Kidney (tissue), 22 donors: ENCODE results near the gene BCKDHB. TPM values are rescaled to one million over a fixed set of nuclear protein-coding genes. Genes with fewer than 3 reads are reported as not detected.
A peak's percentile ranks its signal among the peaks of the same experiment; 100 is the strongest.
"Not testable (repeated sequence)": the region's sequence is repeated elsewhere in the genome, so short reads cannot be mapped to it uniquely, and the experiment has no call there.

ENCODE experiments used
- DNase-seq, 5 donors: peaks; one replicate each; pipeline ENCODE4 v3.0.0-alpha.2; 2013 to 2020
- FAIRE-seq: peaks from 2 replicates; lab custom pipeline; 2012; peaks lifted over from hg19 to GRCh38; lab: Jason Lieb, UNC
- H3K27ac ChIP-seq, 2 donors: one replicate each; pipeline ENCODE4 v1.7.0; 2013; ENCODE audit warnings: low read depth in 2 of 2, low read length in 2 of 2, inconsistent platforms in 1 of 2
- H3K27me3 ChIP-seq: one replicate; pipeline ENCODE4 v1.7.1; 2013; ENCODE audit warnings: low read length, inconsistent platforms; ENCODE audit not compliant: control insufficient read depth, insufficient read depth
- H3K36me3 ChIP-seq, 3 donors: one replicate each; pipeline versions ENCODE4 v1.7.0 to v1.7.1; 2013; ENCODE audit warnings: low read length in 3 of 3, control low read depth in 1 of 3, inconsistent platforms in 1 of 3; ENCODE audit not compliant: insufficient read depth in 3 of 3, control insufficient read depth in 2 of 3
- H3K4me1 ChIP-seq, 3 donors: one replicate each; pipeline versions ENCODE4 v1.7.0 to v1.7.1; 2013; ENCODE audit warnings: low read length in 3 of 3, inconsistent platforms in 1 of 3, low read depth in 1 of 3; ENCODE audit not compliant: control insufficient read depth in 2 of 3, insufficient read depth in 2 of 3
- H3K4me3 ChIP-seq, 3 donors: one replicate each; pipeline versions ENCODE4 v1.7.0 to v1.8.1; 2013; ENCODE audit warnings: low read length in 3 of 3, control low read depth in 1 of 3, inconsistent platforms in 1 of 3
- H3K9ac ChIP-seq, 3 donors: one replicate each; pipeline versions ENCODE4 v1.7.0 to v1.7.1; 2013; ENCODE audit warnings: low read length in 3 of 3, control low read depth in 1 of 3, inconsistent platforms in 1 of 3
- H3K9me3 ChIP-seq, 3 donors: one replicate each; pipeline versions ENCODE4 v1.7.0 to v1.7.1; 2013; ENCODE audit warnings: low read length in 3 of 3, control low read depth in 1 of 3, inconsistent platforms in 1 of 3; ENCODE audit not compliant: control insufficient read depth in 2 of 3, insufficient read depth in 1 of 3
- CTCF ChIP-seq: IDR thresholded peaks from 3 replicates; pipeline ENCODE4 v1.5.1; 2012; ENCODE audit warnings: mild to moderate bottlenecking, moderate library complexity, borderline replicate concordance; ENCODE audit not compliant: insufficient read depth; ENCODE audit errors: extremely low read depth
- intact Hi-C: fragments of 100-400 bp; cut with DNase I; formaldehyde crosslinking; loops from one replicate; pipeline ENCODE4 v1.11.1; 2022
- long read RNA-seq, 10 donors: library from polyadenylated mRNA in 1 of 10; unstranded in 1 of 10; transcript quantifications; one replicate each; pipeline ENCODE4 v2.0.0 and lab custom pipeline, GENCODE V29; 2021 to 2026
- polyA plus RNA-seq: library from polyadenylated mRNA; stranded (reverse); fragments of 350-450 nt; fragmentation: Illumina TruSeq; extraction: RNeasy Lipid Tissue Mini Kit (QIAGEN cat#74804); gene quantifications from one replicate; pipeline ENCODE4 v1.2.3, GENCODE V29; 2014; ENCODE audit warnings: low read depth, low replicate concordance; ENCODE audit not compliant: insufficient read depth
- total RNA-seq: library from RNA; stranded (reverse); fragmentation: NEBNext Ultra II Directional; extraction: Animal tissue kit (Norgen Biotek cat#: 25700); gene quantifications from one replicate; pipeline ENCODE4 v1.2.1, GENCODE V29; 2021
- donor health status: control.
- donor health status: control.
- donor health status: control.
- donor health status: control.
- donor health status: control.
- donor health status: DM: yes; HTN: yes; CAD: no.
- donor health status: Normal renal cell carcinoma (clear cell type).

BCKDHB gene
- total RNA-seq (22.8 TPM), polyA plus RNA-seq (21.0 TPM)
- long read RNA-seq, donor 1, transcript BCKDHB-201 (10 exons, 3,692 nt), result major isoform, 6 of 6 reads
- long read RNA-seq, donor 1, partial matches to known transcripts, result 0 of 6 reads
- long read RNA-seq, donor 1, other reads (novel, unspliced or antisense), result 0 of 6 reads
- long read RNA-seq, donor 2, transcript BCKDHB-201 (10 exons, 3,692 nt), result major isoform, 5 of 7 reads
- long read RNA-seq, donor 2, partial matches to known transcripts, result 0 of 7 reads
- long read RNA-seq, donor 2, other reads (novel, unspliced or antisense), result 0 of 7 reads
- long read RNA-seq, donor 3, transcript BCKDHB-201 (10 exons, 3,692 nt), result major isoform, 5 of 9 reads
- long read RNA-seq, donor 3, partial matches to known transcripts, result 0 of 9 reads
- long read RNA-seq, donor 3, other reads (novel, unspliced or antisense), result 0 of 9 reads
- long read RNA-seq, donor 4, transcript BCKDHB-201 (10 exons, 3,692 nt), result major isoform, 7 of 9 reads
- long read RNA-seq, donor 4, partial matches to known transcripts, result 0 of 9 reads
- long read RNA-seq, donor 4, other reads (novel, unspliced or antisense), result 0 of 9 reads
- long read RNA-seq, donor 5, result 0 reads
- long read RNA-seq, donor 6, partial matches to known transcripts, result 0 of 4 reads
- long read RNA-seq, donor 6, other reads (novel, unspliced or antisense), result 0 of 4 reads
- long read RNA-seq, donor 7, transcript BCKDHB-202 (11 exons, 1,514 nt), result major isoform, 15 of 22 reads
- long read RNA-seq, donor 7, partial matches to known transcripts, result 2 of 22 reads
- long read RNA-seq, donor 7, other reads (novel, unspliced or antisense), result 4 of 22 reads
- long read RNA-seq, donor 8, transcript BCKDHB-201 (10 exons, 3,692 nt), result major isoform, 5 of 8 reads
- long read RNA-seq, donor 8, partial matches to known transcripts, result 0 of 8 reads
- long read RNA-seq, donor 8, other reads (novel, unspliced or antisense), result 0 of 8 reads
- long read RNA-seq, donor 9, partial matches to known transcripts, result 0 of 5 reads
- long read RNA-seq, donor 9, other reads (novel, unspliced or antisense), result 0 of 5 reads
- long read RNA-seq, donor 10, transcript BCKDHB-201 (10 exons, 3,692 nt), result major isoform, 5 of 9 reads
- long read RNA-seq, donor 10, partial matches to known transcripts, result 0 of 9 reads
- long read RNA-seq, donor 10, other reads (novel, unspliced or antisense), result 0 of 9 reads

- DNase-seq (peak; percentile 99 to 100 (median 99)), FAIRE-seq (peak; percentile 98)
- Histone ChIP-seq H3K4me1 (peaks cover 0 to 14% (median 4%) of the 10 kb centered on the region in 3 donors), H3K4me3 (peak within 1 kb of the TSS; percentile 73 to 91 (median 85)), H3K9ac (peak within 1 kb of the TSS; percentile 67 to 82 (median 79)), H3K9me3 (no peaks in the 10 kb centered on the region), H3K27ac (peak within 1 kb of the TSS; percentile 71 to 75), H3K27me3 (no peaks in the 10 kb centered on the region), H3K36me3 (no peaks in the 10 kb centered on the region)
- TF ChIP-seq CTCF, result no peak
- intact Hi-C loops, result no loop called here
These were observed at the start of gene BCKDHB for GRCh38 chr6:80106418-80107235. BCKDHB (plus strand) TSS chr6:80106671; CDS start chr6:80106694, 23 bp downstream.

- no peak for TF ChIP-seq CTCF
- H3K4me1 ChIP-seq, result no peaks in the 10 kb centered on the region
- DNase-seq (no peak), FAIRE-seq (no peak)
- H3K27me3 ChIP-seq, result no peaks in the 10 kb centered on the region
- no peak overlapping the region for H3K4me3 ChIP-seq
- intact Hi-C loops, result no loop called here
- no peak overlapping the region for H3K27ac ChIP-seq
- H3K36me3 ChIP-seq, result no peaks in the 10 kb centered on the region
- no peak overlapping the region for H3K9ac ChIP-seq
- no peaks in the 10 kb centered on the region for H3K9me3 ChIP-seq
These were observed 45.7 kb upstream of the BCKDHB start for GRCh38 chr6:80060774-80061173.

- H3K9ac ChIP-seq, H3K9me3 ChIP-seq, H3K4me1 ChIP-seq, intact Hi-C loops, H3K4me3 ChIP-seq, DNase-seq, H3K27ac ChIP-seq, FAIRE-seq, H3K36me3 ChIP-seq, H3K27me3 ChIP-seq: not testable (repeated sequence)
These were observed 38.3 kb upstream of the BCKDHB start for GRCh38 chr6:80068146-80068545.

GRCh38 chr6:80070431-80070830, 36.0 kb upstream of the BCKDHB start:
- H3K27me3 ChIP-seq, H3K9me3 ChIP-seq, H3K4me1 ChIP-seq, H3K27ac ChIP-seq, H3K4me3 ChIP-seq, H3K36me3 ChIP-seq, H3K9ac ChIP-seq, FAIRE-seq, DNase-seq, intact Hi-C loops: not testable (repeated sequence)
